HG03575 (cell line): ENCODE measurements around the gene ERBB2.
"Not testable (repeated sequence)": the region's sequence is repeated elsewhere in the genome, so short reads cannot be mapped to it uniquely, and the experiment has no call there.

Experiments
- ATAC-seq: cut with Tn5 transposase; IDR thresholded peaks from one replicate; pipeline ENCODE4 v1.9.1; 2021; ENCODE audit not compliant: unreplicated experiment, insufficient number of reproducible peaks, low FRiP score; ENCODE audit errors: extremely low read depth

Gene ERBB2

GRCh38 chr17:39676198-39676819, 23.6 kb upstream of the ERBB2 start:
- ATAC-seq: no peak

- ATAC-seq: no peak
These were observed 22.8 kb upstream of the ERBB2 start for GRCh38 chr17:39677072-39677471.

DNA sequence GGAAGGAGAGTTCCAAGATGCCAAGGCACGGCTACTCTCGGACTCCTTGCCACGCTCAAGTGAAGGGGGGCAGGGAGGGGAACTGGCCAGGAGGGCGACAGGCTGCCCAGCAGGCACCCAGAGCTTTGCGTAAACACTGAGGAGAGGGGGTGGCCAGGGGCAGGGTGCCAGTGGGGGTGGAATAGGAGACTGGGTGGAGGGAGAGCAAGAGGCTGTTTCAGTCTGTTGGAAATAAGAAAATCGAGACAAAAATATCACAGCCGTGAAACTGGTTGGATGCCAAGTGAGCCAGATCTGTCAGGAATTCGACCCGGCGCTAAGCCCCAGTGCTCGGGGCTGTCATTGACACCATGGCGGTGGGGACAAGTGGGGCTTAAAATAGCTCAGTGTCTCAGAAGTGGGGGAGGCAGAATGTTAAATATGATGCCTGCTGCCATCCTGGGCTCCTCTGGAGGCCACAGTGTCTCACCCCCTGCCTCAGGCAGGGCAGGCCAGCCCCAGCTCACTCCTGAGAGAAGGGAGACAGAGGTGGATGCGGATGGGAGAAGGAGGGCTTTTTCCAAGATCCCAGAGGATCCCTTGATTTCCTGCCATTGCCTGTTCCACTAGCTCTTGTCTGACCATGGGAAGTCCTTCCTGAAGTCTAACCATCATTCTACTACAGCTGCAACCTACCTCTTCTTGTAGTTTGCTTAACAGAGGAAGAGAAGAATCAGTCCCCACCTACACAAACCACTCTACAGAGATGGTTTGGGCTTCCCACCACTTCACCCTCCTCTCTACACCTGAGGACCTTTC, 22.1 kb upstream of the ERBB2 start:
- ATAC-seq: no peak

DNA sequence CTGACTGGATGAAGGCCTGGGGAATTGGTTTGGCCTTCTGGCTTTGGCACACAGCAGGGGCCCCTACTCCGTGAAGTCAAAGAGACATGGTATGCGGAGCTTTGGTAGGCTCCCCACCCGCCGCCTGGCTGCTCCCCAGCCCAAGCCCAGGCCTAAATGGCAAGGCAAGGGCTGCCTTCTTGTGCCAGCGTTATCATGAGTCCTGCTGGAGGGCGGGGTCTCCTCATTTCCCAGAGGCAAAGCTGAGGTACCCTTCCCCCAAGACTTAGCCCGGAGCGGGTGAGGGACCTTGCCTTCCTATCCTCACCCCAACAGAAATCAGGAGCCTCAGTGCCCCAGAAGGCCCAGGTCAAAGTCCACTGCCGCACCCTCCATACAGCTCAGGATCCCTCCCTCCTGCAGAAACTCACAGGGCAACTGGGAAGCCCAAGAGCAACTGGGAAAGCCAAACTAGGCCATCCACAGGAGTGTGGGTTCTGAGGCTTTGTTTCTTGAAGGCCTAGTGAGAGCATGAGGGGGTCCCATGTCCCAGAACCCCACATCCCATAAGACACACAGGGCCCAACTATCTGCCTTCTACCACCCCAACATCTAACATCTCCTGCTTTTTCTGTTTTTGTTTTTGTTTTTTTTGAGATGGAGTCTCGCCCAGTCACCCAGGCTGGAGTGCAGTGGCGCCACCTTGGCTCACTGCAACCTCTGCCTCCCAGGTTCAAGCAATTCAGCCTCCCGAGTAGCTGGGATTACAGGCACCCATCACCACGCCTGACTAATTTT, 21.3 kb upstream of the ERBB2 start:
- no peak for ATAC-seq

DNA sequence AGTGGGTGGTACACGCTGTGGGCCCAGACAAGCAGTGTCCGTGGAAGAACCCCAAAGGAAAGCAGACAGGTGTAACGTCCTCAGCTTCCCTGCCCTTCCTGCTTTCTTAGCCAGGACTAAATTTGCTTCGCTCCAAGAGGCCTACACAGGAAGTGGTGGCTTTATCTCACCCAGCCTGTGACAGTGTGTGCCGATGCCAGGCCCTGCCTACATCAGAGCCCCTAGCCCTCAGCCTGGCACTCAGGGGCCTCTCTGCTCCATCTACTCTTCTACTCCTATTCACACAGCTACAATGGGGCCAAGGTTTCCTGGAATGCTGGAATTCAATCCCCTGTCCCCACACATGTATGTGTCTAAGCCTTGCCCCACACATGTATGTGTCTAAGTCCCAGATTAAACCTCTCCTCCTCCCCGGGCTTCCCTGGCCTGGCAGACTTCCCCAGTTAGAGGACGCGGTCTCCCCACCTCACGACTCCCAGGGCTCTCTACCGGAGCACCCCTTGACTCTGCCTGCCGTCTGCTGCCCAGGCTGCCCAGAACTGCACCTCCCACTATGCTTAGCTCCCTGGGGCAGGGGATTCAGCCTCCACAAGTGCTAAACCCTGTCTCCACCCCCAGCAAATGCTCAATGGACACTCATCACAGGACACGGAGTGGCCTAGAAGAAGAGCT, 20.2 kb upstream of the ERBB2 start:
- no peak for ATAC-seq

DNA sequence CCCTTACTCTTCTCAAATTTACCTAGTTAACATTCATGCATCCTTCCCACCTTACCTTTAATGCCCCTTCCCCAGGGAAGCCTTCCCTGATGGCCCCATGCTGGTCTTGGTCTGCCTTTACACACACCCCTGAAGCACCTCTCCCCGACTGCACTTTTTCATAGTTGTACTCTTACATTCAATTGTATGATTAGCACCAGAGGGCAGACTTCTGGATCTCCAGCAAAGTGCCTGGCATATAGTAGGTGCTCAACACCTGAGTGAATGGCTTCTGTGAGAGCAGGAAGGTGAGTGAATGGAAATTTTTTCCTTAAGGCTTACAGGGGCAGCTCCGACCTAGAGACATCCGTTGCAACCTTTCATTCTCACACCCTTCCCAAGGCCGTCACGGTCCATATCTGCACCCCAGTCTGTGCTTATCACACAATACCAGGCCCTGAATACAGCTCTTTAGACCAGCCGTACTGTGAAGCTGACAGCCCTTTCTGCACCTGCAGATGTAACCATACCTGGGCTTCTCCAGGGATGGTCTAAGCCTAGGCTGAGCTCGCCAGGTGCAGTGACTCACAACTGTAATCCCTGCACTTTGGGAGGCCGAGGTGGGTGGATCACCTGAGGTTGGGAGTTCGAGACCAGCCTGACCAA, 16.4 kb upstream of the ERBB2 start:
- ATAC-seq: no peak

DNA sequence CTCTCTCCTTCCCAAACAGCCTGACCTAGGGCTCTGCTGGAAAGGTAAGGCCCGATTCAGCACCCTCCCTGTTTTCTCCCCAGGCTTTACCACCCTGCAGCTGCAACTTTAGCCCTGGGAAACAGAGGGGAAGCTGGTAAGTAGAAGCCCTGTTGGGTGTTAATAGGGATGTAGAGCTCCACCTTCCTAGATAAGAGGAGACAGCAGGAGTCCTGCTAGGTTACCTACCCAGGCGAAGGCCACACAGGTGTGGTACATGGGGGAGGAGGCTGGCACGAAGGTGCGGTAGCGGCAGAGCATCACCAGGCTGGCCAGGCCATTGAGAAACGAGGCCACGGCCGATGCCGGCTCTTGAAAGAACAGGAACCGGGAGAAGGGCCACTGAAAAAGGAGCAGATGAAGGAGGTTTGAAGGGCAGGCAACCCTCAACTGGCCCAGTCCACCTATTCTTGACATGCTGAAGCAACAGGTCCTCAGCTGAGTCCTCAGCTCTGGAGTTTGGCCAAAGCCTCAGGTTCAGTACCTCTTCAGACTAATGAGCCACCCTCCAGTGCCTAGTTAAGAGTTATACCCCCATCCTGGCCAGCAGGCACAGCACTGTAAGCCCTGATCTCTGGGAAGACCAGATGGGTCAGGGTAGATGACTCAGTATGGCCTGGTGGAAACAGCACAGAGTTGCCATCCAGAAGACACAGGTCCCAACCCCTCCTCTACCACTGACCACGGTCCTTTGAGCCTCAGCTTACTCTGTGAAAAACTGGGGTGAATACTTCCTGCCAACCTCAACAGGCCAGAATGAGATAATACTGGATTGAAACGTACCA, 15.3 kb upstream of the ERBB2 start:
- no peak for ATAC-seq

- no peak for ATAC-seq
These were observed 12.7 kb upstream of the ERBB2 start for GRCh38 chr17:39687101-39687545.

DNA sequence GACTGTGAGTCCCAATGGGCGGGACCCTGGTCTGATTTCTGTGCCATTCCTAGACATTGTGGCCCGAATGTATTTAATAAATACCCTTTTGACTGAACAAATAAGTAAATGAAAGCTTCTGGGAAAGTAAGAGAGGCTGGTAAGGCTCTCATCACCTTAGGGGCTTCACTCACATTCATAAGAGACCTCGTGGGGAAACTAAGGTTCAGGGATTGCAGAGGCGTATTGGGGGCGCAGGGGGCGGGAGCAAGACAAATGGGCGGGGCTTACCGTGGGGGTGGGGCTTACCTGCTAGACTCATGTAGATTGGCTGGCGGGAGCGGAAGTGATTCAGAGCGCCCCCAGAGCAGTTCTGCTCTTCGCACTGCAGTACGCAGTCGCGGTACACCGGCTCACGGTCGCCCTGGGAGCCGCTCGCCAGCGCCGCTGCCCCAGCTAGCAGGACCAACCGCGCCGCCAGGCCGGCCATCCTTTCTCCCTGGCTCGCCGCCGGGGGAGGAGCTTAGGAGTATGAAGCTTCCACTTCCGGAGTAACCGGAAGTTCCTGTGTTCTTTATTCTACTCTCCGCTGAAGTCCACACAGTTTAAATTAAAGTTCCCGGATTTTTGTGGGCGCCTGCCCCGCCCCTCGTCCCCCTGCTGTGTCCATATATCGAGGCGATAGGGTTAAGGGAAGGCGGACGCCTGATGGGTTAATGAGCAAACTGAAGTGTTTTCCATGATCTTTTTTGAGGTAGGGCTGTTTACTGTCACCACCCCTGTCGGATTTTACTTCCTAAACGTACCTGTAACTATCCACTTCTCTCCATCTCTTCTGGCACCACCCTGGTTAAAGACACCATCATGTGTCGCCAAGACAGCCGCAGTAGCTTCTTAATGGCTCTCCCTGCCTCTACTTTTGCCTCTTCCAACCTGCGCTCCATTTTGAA, 12.1 kb upstream of the ERBB2 start, which contains the start of gene PGAP3:
PGAP3 (minus strand) TSS at position 512 of the 929 bp plus-strand sequence; CDS start at position 469, 43 bp downstream.
- peak; percentile 47 for ATAC-seq

- no peak for ATAC-seq
These were observed 11.4 kb upstream of the ERBB2 start for GRCh38 chr17:39688475-39688835.

DNA sequence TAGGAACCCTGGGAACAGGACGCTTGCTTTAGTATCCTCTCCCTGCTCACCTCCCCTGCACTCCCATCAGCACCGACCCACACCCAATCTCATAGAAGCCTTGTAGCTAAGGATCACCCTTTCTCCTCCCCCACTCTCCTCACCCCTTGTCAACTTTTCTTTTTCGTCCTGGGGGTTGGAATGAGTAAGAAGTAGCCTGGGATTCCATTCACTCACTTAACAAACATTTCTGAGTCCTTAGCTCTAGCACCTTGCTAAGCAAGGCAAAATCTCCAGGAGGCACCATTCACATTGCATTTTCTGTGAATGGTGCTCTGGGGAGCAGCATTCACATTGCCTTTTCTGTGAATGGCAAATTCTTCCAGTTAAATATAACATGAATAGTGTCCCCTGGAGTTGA, 10.9 kb upstream of the ERBB2 start:
- no peak for ATAC-seq

GRCh38 chr17:39694593-39694992, 5.3 kb upstream of the ERBB2 start:
- ATAC-seq: no peak

DNA sequence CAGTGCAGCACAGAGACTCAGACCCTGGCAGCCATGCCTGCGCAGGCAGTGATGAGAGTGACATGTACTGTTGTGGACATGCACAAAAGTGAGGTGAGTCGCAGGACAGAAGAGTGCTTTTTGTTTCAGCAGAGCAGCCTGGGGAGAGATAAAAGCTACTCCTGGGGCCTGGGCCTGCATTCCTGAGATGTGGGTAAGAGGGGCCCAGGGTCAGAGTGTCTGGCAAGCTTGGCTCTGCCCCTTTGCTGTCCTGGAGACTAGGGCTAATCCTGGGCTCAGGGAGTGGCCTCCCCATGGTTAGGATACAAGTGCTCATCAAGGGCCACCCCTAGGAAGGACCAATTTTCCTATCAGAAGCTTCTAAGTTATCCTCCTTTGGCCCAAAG, 4.8 kb upstream of the ERBB2 start:
- ATAC-seq: no peak

- ATAC-seq: no peak
These were observed 3.1 kb upstream of the ERBB2 start for GRCh38 chr17:39696731-39697130.

GRCh38 chr17:39697961-39698360, 1.9 kb upstream of the ERBB2 start:
- no peak for ATAC-seq

- not testable (repeated sequence) for ATAC-seq
These were observed 577 bp upstream of the ERBB2 start for GRCh38 chr17:39699157-39699817.
